Right lung (tissue), 10 donors: ENCODE data around the gene IRF3. TPM values are rescaled to one million over a fixed set of nuclear protein-coding genes. Genes with fewer than 3 reads are reported as not detected.

Experiments
- DNase-seq, 2 donors: peaks; one replicate each; pipeline ENCODE4 v3.0.0-alpha.2; 2013
- long read RNA-seq, 8 donors: transcript quantifications; one replicate each; lab custom pipeline, GENCODE V29; 2026
- polyA plus RNA-seq, 5 donors: library from polyadenylated mRNA; unstranded; fragments of 120-200 nt; gene quantifications; one replicate each; pipeline versions ENCODE4 v1.2.1 to v1.2.3, GENCODE V29; 2013; ENCODE audit warnings: inconsistent platforms in 1 of 5, low replicate concordance in 1 of 5; ENCODE audit not compliant: insufficient read length in 5 of 5, insufficient read depth in 1 of 5

IRF3 gene
- 10 to 100 TPM; 48.9 to 87.5 (median 73.7) TPM for polyA plus RNA-seq
- long read RNA-seq, donor 1, partial matches to known transcripts = 230 of 235 reads
- long read RNA-seq, donor 1, other reads (novel, unspliced or antisense) = 0 of 235 reads
- long read RNA-seq, donor 2, partial matches to known transcripts = 200 of 212 reads
- long read RNA-seq, donor 2, other reads (novel, unspliced or antisense) = 5 of 212 reads
- long read RNA-seq, donor 3, transcript IRF3-211 (2 exons, 550 nt) = major isoform, 6 of 25 reads
- long read RNA-seq, donor 3, partial matches to known transcripts = 17 of 25 reads
- long read RNA-seq, donor 3, other reads (novel, unspliced or antisense) = 0 of 25 reads
- long read RNA-seq, donor 4, partial matches to known transcripts = 0 of 4 reads
- long read RNA-seq, donor 4, other reads (novel, unspliced or antisense) = 0 of 4 reads
- long read RNA-seq, donor 5, partial matches to known transcripts = 210 of 431 reads
- long read RNA-seq, donor 5, other reads (novel, unspliced or antisense) = 215 of 431 reads
- long read RNA-seq, donor 6, partial matches to known transcripts = 142 of 333 reads
- long read RNA-seq, donor 6, other reads (novel, unspliced or antisense) = 183 of 333 reads
- long read RNA-seq, donor 7, partial matches to known transcripts = 188 of 471 reads
- long read RNA-seq, donor 7, other reads (novel, unspliced or antisense) = 275 of 471 reads
- long read RNA-seq, donor 8, partial matches to known transcripts = 59 of 143 reads
- long read RNA-seq, donor 8, other reads (novel, unspliced or antisense) = 82 of 143 reads

- DNase-seq = peak; percentile 94 to 97
Observed at GRCh38 chr19:49665351-49666119, at the start of gene IRF3, which contains the start of gene BCL2L12. TSS of gene IRF3 (minus strand) at chr19:49665857. CDS start at chr19:49664838, 1,019 bp downstream. TSS of gene BCL2L12 (plus strand) at chr19:49665933. CDS start at chr19:49666693, 760 bp downstream.

GRCh38 chr19:49713236-49713845 is 47.7 kb upstream of the IRF3 start:
- no peak for DNase-seq

GRCh38 chr19:49712397-49712859 is 46.8 kb upstream of the IRF3 start:
- DNase-seq = no peak

GRCh38 chr19:49710372-49710951 is 44.8 kb upstream of the IRF3 start:
- no peak for DNase-seq

- DNase-seq = no peak
Observed at GRCh38 chr19:49705919-49706318, 40.3 kb upstream of the IRF3 start.

GRCh38 chr19:49704888-49705642 is 39.4 kb upstream of the IRF3 start:
- no peak for DNase-seq

GRCh38 chr19:49701271-49701786 is 35.7 kb upstream of the IRF3 start:
- DNase-seq = no peak

GRCh38 chr19:49700563-49700962 is 34.9 kb upstream of the IRF3 start:
- DNase-seq = no peak

- no peak for DNase-seq
Observed at GRCh38 chr19:49699364-49699763, 33.7 kb upstream of the IRF3 start.

- no peak for DNase-seq
Observed at GRCh38 chr19:49696865-49697264, 31.2 kb upstream of the IRF3 start.

GRCh38 chr19:49696115-49696514 is 30.5 kb upstream of the IRF3 start:
- no peak for DNase-seq

GRCh38 chr19:49692147-49692506 is 26.5 kb upstream of the IRF3 start:
- no peak for DNase-seq

- DNase-seq = peak; percentile 57 to 58
Observed at GRCh38 chr19:49691243-49692146, 25.8 kb upstream of the IRF3 start.

GRCh38 chr19:49690656-49691242 is 25.1 kb upstream of the IRF3 start, which contains the start of gene CPT1C:
TSS of gene CPT1C (plus strand) at chr19:49691116. CDS start at chr19:49692253, 1,137 bp downstream.
- DNase-seq = peak; percentile 74 to 83

- no peak for DNase-seq
Observed at GRCh38 chr19:49690079-49690655, 24.5 kb upstream of the IRF3 start.

- no peak for DNase-seq
Observed at GRCh38 chr19:49689133-49690078, 23.7 kb upstream of the IRF3 start, which contains the start of gene ADM5. TSS of gene ADM5 (plus strand) at chr19:49689594. CDS start at chr19:49689838, 244 bp downstream.
